ENCODE measurements around the gene CLCN7. TPM values are rescaled to one million over a fixed set of nuclear protein-coding genes. Genes with fewer than 3 reads are reported as not detected.

CLCN7 gene
- total and polyA plus RNA-seq, 9 donors, result 16.3 to 70.9 (median 54.4) TPM

DNA sequence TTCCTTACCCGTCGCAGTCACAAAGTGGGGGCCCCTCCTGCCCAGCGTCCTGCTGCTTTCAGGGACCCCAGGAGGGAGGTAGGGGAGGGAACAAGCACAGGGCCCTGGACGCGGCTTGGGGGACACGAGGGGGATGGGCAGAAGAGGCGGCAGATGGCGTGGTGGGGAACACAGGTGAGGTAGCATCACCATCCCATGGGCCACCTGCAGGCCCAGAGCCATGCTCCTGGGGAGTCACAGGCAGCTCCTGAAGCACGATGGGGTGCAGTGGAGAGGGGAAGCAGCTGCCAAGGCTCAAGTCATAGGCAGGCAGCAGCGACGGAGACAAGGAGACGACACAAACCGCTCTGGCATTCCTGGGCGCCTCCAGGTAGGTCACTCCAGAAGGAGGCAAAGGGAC, 71.1 kb downstream of the CLCN7 start:
- Histone ChIP-seq H3K36me3 (no peaks in the 10 kb centered on the region), H3K9me3 (no peaks in the 10 kb centered on the region), H3K4me3 (no peak overlapping the region), H3K4me1 (ENCODE audit: insufficient read depth) (peaks cover 6% of the 10 kb centered on the region), H3K27me3 (no peaks in the 10 kb centered on the region), H3K27ac (no peak overlapping the region)
- 82 to 89% (median 88%) methylated on average over 14 of the region's 14 CpGs for WGBS, 3 donors
- TF ChIP-seq EP300 (IDR thresholded peaks at IDR 0.05) (no peak), POLR2A (IDR thresholded peaks at IDR 0.05) (no peak)
- TF ChIP-seq, protein P1, sequence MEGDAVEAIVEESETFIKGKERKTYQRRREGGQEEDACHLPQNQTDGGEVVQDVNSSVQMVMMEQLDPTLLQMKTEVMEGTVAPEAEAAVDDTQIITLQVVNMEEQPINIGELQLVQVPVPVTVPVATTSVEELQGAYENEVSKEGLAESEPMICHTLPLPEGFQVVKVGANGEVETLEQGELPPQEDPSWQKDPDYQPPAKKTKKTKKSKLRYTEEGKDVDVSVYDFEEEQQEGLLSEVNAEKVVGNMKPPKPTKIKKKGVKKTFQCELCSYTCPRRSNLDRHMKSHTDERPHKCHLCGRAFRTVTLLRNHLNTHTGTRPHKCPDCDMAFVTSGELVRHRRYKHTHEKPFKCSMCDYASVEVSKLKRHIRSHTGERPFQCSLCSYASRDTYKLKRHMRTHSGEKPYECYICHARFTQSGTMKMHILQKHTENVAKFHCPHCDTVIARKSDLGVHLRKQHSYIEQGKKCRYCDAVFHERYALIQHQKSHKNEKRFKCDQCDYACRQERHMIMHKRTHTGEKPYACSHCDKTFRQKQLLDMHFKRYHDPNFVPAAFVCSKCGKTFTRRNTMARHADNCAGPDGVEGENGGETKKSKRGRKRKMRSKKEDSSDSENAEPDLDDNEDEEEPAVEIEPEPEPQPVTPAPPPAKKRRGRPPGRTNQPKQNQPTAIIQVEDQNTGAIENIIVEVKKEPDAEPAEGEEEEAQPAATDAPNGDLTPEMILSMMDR (IDR thresholded peaks at IDR 0.05), result no peak
- no peak for DNase-seq
- intact Hi-C loops (cut with DNase I), result no loop called here

DNA sequence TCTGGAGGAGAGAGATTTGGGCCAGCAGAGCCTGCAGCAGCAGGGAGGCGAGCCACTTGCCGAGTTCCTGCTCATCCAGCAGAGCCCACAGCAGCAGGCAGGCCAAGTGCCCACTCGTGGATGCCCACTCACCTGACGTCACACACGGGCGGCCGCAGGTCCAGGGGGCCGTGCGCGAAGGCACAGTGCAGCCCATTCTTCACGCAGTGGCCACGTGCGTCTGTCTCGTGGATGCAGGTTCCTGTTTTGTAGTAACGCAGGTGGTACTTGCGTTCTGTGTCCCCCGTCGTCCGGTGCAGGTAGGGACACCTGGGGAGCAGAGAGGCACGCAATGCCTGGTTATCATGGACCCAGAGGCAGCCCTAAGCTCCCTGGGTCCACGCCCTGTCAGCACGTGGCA, 71.8 kb downstream of the CLCN7 start:
- no peaks in the 10 kb centered on the region for H3K27me3 ChIP-seq
- no peak overlapping the region for H3K27ac ChIP-seq
- TF ChIP-seq, protein P1 (IDR thresholded peaks at IDR 0.05), result no peak
- TF ChIP-seq EP300 (IDR thresholded peaks at IDR 0.05), result no peak
- no peak for TF ChIP-seq POLR2A (IDR thresholded peaks at IDR 0.05)
- intact Hi-C loops (cut with DNase I), result no loop called here
- peaks cover 3% of the 10 kb centered on the region for H3K4me1 ChIP-seq (ENCODE audit: insufficient read depth)
- no peak overlapping the region for H3K4me3 ChIP-seq
- no peak for DNase-seq
- H3K9me3 ChIP-seq, result no peaks in the 10 kb centered on the region
- WGBS, 3 donors, result 89 to 91% (median 90%) methylated on average over 22 of the region's 22 CpGs
- H3K36me3 ChIP-seq, result no peaks in the 10 kb centered on the region

DNA sequence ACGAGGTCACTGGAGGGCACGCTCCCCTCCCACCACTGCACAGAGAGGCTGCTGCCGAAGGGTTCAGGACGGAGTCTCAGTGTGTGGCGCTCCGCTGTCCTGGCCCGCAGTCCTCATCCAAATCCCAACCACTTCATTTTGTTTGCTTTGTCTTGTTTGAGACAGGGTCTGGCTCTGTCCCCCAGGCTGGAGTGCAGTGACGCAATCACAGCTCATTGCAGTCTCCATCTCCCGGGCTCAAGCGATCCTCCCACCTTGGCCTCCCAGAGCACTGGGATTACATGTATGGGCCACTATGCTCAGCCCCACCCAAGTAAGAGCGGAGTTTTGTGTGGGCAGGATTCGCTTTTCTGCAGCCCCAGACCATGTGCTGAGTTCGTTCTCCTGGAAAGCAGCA, 73.1 kb downstream of the CLCN7 start:
- Histone ChIP-seq H3K27ac (no peak overlapping the region), H3K4me1 (ENCODE audit: insufficient read depth) (no peaks in the 10 kb centered on the region), H3K4me3 (no peak overlapping the region), H3K36me3 (no peaks in the 10 kb centered on the region), H3K27me3 (no peaks in the 10 kb centered on the region), H3K9me3 (no peaks in the 10 kb centered on the region)
- DNase-seq, result no peak
- TF ChIP-seq, protein P1 (IDR thresholded peaks at IDR 0.05), result no peak
- no peak for TF ChIP-seq POLR2A (IDR thresholded peaks at IDR 0.05)
- no peak for TF ChIP-seq EP300 (IDR thresholded peaks at IDR 0.05)
- intact Hi-C loops (cut with DNase I), result no loop called here
- 93 to 94% (median 94%) methylated on average over 13 of the region's 13 CpGs for WGBS, 3 donors

DNA sequence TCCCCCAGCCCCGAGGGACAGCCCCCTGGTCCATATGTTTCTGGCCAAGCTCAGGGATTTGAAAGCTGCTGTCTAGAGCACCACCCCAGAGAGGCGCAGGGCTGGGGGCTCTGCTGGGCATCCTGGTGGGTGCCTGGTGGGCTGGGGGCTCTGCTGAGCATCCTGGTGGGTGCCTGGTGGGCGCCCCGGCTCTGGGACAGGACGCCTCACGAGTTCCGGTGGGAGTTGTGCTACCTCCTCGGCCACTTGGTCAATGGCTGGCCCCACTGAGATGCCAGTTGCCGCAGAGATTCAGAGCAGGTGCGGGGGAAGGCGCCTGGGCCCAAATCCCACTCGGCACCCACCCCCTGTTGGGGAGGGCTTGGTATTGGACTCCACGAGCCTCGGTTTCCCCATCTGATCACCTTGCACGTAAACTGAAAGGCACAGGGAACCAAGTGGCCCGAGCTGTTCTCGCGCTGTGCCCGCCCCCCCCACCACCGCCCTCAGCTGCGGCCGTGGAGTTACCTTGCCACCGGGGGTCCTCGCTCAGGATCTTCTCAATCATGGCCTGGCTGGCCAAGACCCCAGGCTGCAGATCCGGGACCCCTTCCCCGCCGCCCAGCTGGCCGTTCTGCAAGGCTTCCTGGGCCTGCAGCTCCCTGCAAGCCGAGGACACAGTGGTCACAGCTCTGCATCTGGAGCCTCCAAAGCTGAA, 73.6 kb downstream of the CLCN7 start:
- Histone ChIP-seq H3K9me3 (no peaks in the 10 kb centered on the region), H3K4me1 (ENCODE audit: insufficient read depth) (no peaks in the 10 kb centered on the region), H3K36me3 (no peaks in the 10 kb centered on the region), H3K27ac (no peak overlapping the region), H3K27me3 (no peaks in the 10 kb centered on the region), H3K4me3 (no peak overlapping the region)
- WGBS, 3 donors, result 84 to 89% (median 85%) methylated on average over 26 to 29 of the region's 29 CpGs
- no peak for DNase-seq
- TF ChIP-seq POLR2A (IDR thresholded peaks at IDR 0.05) (no peak), EP300 (IDR thresholded peaks at IDR 0.05) (no peak)
- TF ChIP-seq, protein P1 (IDR thresholded peaks at IDR 0.05), result no peak
- intact Hi-C loops (cut with DNase I), result no loop called here

Measured in ovary (tissue), 9 donors.